Measurements from ENCODE around the gene NGFR.

NGFR gene

DNA sequence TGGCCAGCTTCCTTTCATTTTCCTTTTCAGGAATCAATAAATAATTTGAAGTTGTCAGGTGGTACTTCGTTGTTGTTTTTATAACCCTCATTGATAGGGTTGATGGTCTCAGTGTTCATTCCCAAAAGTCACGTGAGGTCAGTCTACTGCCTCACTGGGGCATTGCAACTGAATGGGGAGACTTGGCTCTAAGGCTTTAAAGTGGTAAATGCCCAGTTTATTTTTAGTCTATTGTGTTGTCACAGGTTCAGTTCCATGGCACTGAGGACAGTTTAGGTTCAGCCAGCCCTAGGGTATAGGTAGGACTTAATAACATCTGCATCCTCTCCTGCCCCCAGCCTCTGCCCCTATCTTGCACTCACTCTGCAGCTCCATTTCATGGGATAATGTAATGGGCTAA lies 33.5 kb upstream of the NGFR start:
- peaks cover 6% of the 10 kb centered on the region for H3K27me3 ChIP-seq (ENCODE audit: insufficient read depth, poor library complexity, severe bottlenecking)

DNA sequence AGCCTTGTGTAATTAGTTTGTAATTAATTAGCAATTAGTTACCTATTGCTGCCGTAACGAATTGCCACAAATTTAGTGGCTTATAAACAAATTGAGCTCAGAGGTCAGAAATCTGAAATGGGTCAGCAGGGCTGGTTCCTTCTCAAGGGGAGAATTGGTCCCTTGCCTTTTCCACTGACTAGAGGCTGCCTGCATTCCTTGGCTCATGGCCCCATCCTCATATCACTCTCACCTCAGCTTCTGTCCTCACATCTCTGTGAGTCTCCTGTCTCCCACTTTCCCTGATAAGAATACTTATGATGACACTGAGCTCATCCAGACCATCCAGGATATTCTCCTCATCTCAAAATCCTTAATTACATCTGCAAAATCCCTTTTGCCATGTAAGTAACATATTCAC lies 31.0 kb upstream of the NGFR start:
- Histone ChIP-seq H3K9me3 (ENCODE audit: severe bottlenecking) (peaks cover 2% of the 10 kb centered on the region), H3K27me3 (ENCODE audit: insufficient read depth, poor library complexity, severe bottlenecking) (no peaks in the 10 kb centered on the region)

More for the DNA sequence above, 33.5 kb upstream of the NGFR start:
- H3K4me1 ChIP-seq (ENCODE audit: insufficient read depth, poor library complexity, severe bottlenecking): no peaks in the 10 kb centered on the region
- H3K9me3 ChIP-seq (ENCODE audit: severe bottlenecking): peaks cover 2% of the 10 kb centered on the region
- TF ChIP-seq, protein P1, sequence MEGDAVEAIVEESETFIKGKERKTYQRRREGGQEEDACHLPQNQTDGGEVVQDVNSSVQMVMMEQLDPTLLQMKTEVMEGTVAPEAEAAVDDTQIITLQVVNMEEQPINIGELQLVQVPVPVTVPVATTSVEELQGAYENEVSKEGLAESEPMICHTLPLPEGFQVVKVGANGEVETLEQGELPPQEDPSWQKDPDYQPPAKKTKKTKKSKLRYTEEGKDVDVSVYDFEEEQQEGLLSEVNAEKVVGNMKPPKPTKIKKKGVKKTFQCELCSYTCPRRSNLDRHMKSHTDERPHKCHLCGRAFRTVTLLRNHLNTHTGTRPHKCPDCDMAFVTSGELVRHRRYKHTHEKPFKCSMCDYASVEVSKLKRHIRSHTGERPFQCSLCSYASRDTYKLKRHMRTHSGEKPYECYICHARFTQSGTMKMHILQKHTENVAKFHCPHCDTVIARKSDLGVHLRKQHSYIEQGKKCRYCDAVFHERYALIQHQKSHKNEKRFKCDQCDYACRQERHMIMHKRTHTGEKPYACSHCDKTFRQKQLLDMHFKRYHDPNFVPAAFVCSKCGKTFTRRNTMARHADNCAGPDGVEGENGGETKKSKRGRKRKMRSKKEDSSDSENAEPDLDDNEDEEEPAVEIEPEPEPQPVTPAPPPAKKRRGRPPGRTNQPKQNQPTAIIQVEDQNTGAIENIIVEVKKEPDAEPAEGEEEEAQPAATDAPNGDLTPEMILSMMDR (IDR thresholded peaks at IDR 0.05; ENCODE audit: poor library complexity, severe bottlenecking): no peak
- H3K4me3 ChIP-seq (ENCODE audit: severe bottlenecking): no peak overlapping the region
- no peaks in the 10 kb centered on the region for H3K36me3 ChIP-seq (ENCODE audit: low read depth)
- no peak overlapping the region for H3K27ac ChIP-seq (ENCODE audit: poor library complexity, severe bottlenecking)
- DNase-seq (ENCODE audit: low spot score) (no peak), ATAC-seq (ENCODE audit: low read depth) (no peak)

DNA sequence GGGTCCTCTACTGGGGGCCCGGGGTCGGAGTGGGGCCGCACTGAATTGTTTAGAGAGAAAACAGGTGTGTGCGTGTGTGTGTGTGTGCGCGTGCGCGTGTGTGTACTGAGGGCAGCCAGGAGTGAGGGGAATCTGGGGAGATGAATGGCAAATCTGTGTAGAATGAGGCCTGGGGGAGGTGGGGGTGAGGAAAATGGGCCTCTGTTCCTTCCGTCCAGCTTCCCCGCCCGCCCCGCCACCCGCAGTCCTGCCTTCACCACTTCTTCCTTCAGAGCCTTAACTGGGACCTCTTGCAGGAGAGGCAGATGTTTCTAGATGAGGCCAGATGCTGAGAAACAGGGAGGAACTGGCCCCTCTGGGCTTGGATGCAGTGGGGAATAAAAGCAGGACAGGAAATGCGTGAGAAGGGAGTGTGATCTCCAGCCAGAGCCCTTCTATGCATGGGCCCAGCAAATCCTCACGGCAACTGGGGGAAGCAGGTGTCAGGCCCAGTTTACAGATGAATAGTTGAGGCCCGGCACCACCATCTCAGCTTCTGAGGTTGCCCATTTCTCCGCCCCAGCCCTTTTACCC lies 29.7 kb upstream of the NGFR start:
- Histone ChIP-seq H3K27me3 (ENCODE audit: insufficient read depth, poor library complexity, severe bottlenecking) (peaks cover 7% of the 10 kb centered on the region), H3K36me3 (ENCODE audit: low read depth) (no peaks in the 10 kb centered on the region), H3K4me1 (ENCODE audit: insufficient read depth, poor library complexity, severe bottlenecking) (no peaks in the 10 kb centered on the region), H3K4me3 (ENCODE audit: severe bottlenecking) (no peak overlapping the region), H3K9me3 (ENCODE audit: severe bottlenecking) (peaks cover 2% of the 10 kb centered on the region), H3K27ac (ENCODE audit: poor library complexity, severe bottlenecking) (no peak overlapping the region)
- DNase-seq (ENCODE audit: low spot score): no peak
- TF ChIP-seq, protein P1 (IDR thresholded peaks at IDR 0.05; ENCODE audit: poor library complexity, severe bottlenecking): no peak
- ATAC-seq (ENCODE audit: low read depth): no peak

More for the DNA sequence above, 31.0 kb upstream of the NGFR start:
- Histone ChIP-seq H3K4me1 (ENCODE audit: insufficient read depth, poor library complexity, severe bottlenecking) (no peaks in the 10 kb centered on the region), H3K27ac (ENCODE audit: poor library complexity, severe bottlenecking) (no peak overlapping the region), H3K4me3 (ENCODE audit: severe bottlenecking) (no peak overlapping the region), H3K36me3 (ENCODE audit: low read depth) (no peaks in the 10 kb centered on the region)
- TF ChIP-seq, protein P1 (IDR thresholded peaks at IDR 0.05; ENCODE audit: poor library complexity, severe bottlenecking): no peak
- DNase-seq (ENCODE audit: low spot score) (no peak), ATAC-seq (ENCODE audit: low read depth) (no peak)

DNA sequence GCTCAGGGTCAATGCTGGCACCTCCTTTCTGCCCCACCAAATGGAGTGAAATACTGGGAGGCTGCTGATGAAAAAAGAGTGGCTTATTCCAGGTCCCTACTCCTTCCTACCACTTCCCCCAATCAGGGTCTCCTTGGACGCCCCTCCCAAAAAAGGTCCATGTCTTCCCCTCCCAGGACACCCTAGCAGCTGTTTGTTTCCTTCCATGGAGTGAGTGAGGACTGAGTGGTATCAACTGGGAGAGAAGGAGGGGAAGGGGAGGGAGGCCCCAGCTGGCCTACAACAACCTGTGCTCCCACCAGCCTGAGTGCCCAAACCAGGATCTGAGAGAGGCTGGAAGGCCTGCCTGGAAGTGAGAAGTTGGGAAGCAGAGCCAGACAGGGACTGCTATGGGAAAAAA lies 28.7 kb upstream of the NGFR start:
- no peaks in the 10 kb centered on the region for H3K36me3 ChIP-seq (ENCODE audit: low read depth)
- DNase-seq (ENCODE audit: low spot score) (no peak), ATAC-seq (ENCODE audit: low read depth) (no peak)
- TF ChIP-seq, protein P1 (IDR thresholded peaks at IDR 0.05; ENCODE audit: poor library complexity, severe bottlenecking): no peak
- no peak overlapping the region for H3K4me3 ChIP-seq (ENCODE audit: severe bottlenecking)
- H3K9me3 ChIP-seq (ENCODE audit: severe bottlenecking): peaks cover 2% of the 10 kb centered on the region
- H3K4me1 ChIP-seq (ENCODE audit: insufficient read depth, poor library complexity, severe bottlenecking): no peaks in the 10 kb centered on the region
- no peak overlapping the region for H3K27ac ChIP-seq (ENCODE audit: poor library complexity, severe bottlenecking)
- H3K27me3 ChIP-seq (ENCODE audit: insufficient read depth, poor library complexity, severe bottlenecking): peaks cover 17% of the 10 kb centered on the region

DNA sequence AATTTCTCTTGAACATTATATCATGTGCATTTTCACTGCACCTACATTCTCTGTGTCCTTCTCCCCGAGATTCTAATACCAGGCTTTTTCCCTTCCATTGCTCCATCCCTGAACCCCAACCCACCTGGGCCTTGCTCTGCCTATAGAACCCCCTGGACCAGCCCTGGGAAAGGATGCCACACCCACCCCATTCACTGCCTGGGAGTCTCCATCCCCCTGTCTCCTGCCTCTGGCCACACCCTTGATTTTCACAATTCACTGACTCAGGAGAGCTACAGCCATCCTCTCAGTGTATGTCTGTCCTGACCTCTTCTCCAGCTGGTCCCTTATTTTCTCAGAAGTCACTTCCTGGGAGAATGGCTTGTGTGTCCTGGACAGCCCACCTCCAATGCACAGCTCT lies 27.9 kb upstream of the NGFR start:
- ATAC-seq (ENCODE audit: low read depth) (0 out of 3 replicates have a peak, but pooled peaks have one; percentile 33), DNase-seq (ENCODE audit: low spot score) (no peak)
- no peak overlapping the region for H3K4me3 ChIP-seq (ENCODE audit: severe bottlenecking)
- H3K9me3 ChIP-seq (ENCODE audit: severe bottlenecking): peaks cover 2% of the 10 kb centered on the region
- no peak overlapping the region for H3K27ac ChIP-seq (ENCODE audit: poor library complexity, severe bottlenecking)
- peaks cover 19% of the 10 kb centered on the region for H3K27me3 ChIP-seq (ENCODE audit: insufficient read depth, poor library complexity, severe bottlenecking)
- no peaks in the 10 kb centered on the region for H3K4me1 ChIP-seq (ENCODE audit: insufficient read depth, poor library complexity, severe bottlenecking)
- TF ChIP-seq, protein P1 (IDR thresholded peaks at IDR 0.05; ENCODE audit: poor library complexity, severe bottlenecking): no peak
- no peaks in the 10 kb centered on the region for H3K36me3 ChIP-seq (ENCODE audit: low read depth)
